H7 (cell line): ENCODE measurements around the gene EID2. TPM values are rescaled to one million over a fixed set of nuclear protein-coding genes. Genes with fewer than 3 reads are reported as not detected.

Experiments
- DNase-seq: peaks from one replicate; pipeline ENCODE4 v3.0.0; 2012
- H3K27me3 ChIP-seq: 2 replicates; pipeline ENCODE4 v1.6.0; 2011; ENCODE audit warnings: mild to moderate bottlenecking, low read length; ENCODE audit not compliant: control insufficient read depth, insufficient read depth
- H3K36me3 ChIP-seq: replicated peaks from 2 replicates; pipeline ENCODE4 v1.5.1; 2011; ENCODE audit warnings: low read length; ENCODE audit not compliant: control insufficient read depth, insufficient read depth
- H3K4me3 ChIP-seq: 2 replicates; pipeline ENCODE4 v1.5.1; 2011; ENCODE audit warnings: low read depth, mild to moderate bottlenecking, control low read depth, low read length, moderate library complexity; ENCODE audit not compliant: insufficient read depth
- total RNA-seq: library from RNA; depleted of rRNA; stranded (reverse); fragments of >200 nt; shearing (Covaris generic); gene quantifications from 2 replicates; pipeline ENCODE4 v1.2.3, GENCODE V29; 2014

EID2 gene
- total RNA-seq, 1 experiment from 2014 or later = 18.4 TPM

- H3K4me3 ChIP-seq = no peak overlapping the region
- no peaks in the 10 kb centered on the region for H3K36me3 ChIP-seq
- no peaks in the 10 kb centered on the region; the same call in 1 of the 2 replicates for H3K27me3 ChIP-seq
- no peak for DNase-seq
These were observed 10.2 kb upstream of the EID2 start for GRCh38 chr19:39550197-39550596.

GRCh38 chr19:39546599-39546998, 6.6 kb upstream of the EID2 start:
- Histone ChIP-seq H3K36me3 (no peaks in the 10 kb centered on the region), H3K4me3 (no peak overlapping the region), H3K27me3 (no peaks in the 10 kb centered on the region)
- no peak for DNase-seq

- Histone ChIP-seq H3K36me3 (no peaks in the 10 kb centered on the region), H3K27me3 (no peaks in the 10 kb centered on the region), H3K4me3 (no peak overlapping the region)
- DNase-seq = no peak
These were observed 5.0 kb upstream of the EID2 start for GRCh38 chr19:39544911-39545310.

- H3K36me3 ChIP-seq = no peaks in the 10 kb centered on the region
- DNase-seq = no peak
- H3K27me3 ChIP-seq = no peaks in the 10 kb centered on the region
- no peak overlapping the region for H3K4me3 ChIP-seq
These were observed 4.4 kb upstream of the EID2 start for GRCh38 chr19:39544226-39544903.

GRCh38 chr19:39543477-39543857, 3.5 kb upstream of the EID2 start:
- no peak for DNase-seq
- Histone ChIP-seq H3K27me3 (no peaks in the 10 kb centered on the region), H3K4me3 (no peak overlapping the region), H3K36me3 (no peaks in the 10 kb centered on the region)

GRCh38 chr19:39542206-39542605, 2.2 kb upstream of the EID2 start:
- Histone ChIP-seq H3K4me3 (no peak overlapping the region), H3K36me3 (no peaks in the 10 kb centered on the region), H3K27me3 (no peaks in the 10 kb centered on the region)
- DNase-seq = peak; percentile 32

- no peaks in the 10 kb centered on the region for H3K27me3 ChIP-seq
- DNase-seq = no peak
- H3K36me3 ChIP-seq = no peaks in the 10 kb centered on the region
- H3K4me3 ChIP-seq = no peak overlapping the region; the same call in 1 of the 2 replicates
These were observed 342 bp upstream of the EID2 start for GRCh38 chr19:39540333-39540673.

GRCh38 chr19:39539165-39539517, 820 bp downstream of the EID2 start:
- Histone ChIP-seq H3K4me3 (peak overlapping the region; percentile 88), H3K36me3 (no peaks in the 10 kb centered on the region), H3K27me3 (no peaks in the 10 kb centered on the region)
- DNase-seq = peak; percentile 60

- no peaks in the 10 kb centered on the region for H3K36me3 ChIP-seq
- H3K27me3 ChIP-seq = no peaks in the 10 kb centered on the region
- DNase-seq = no peak
- H3K4me3 ChIP-seq = no peak overlapping the region
These were observed 6.2 kb downstream of the EID2 start for GRCh38 chr19:39533791-39534190.

- no peak for DNase-seq
- Histone ChIP-seq H3K4me3 (no peak overlapping the region), H3K36me3 (no peaks in the 10 kb centered on the region), H3K27me3 (no peaks in the 10 kb centered on the region)
These were observed 6.9 kb downstream of the EID2 start for GRCh38 chr19:39533003-39533512.

- Histone ChIP-seq H3K4me3 (peak within 1 kb of the TSS; percentile 91), H3K36me3 (no peaks in the 10 kb centered on the region), H3K27me3 (no peaks in the 10 kb centered on the region)
- DNase-seq = peak; percentile 95
These were observed 7.5 kb downstream of the EID2 start, which contains the start of gene EID2B for GRCh38 chr19:39532233-39533002. Gene EID2B (minus strand): TSS chr19:39532852. CDS start chr19:39532802, 50 bp downstream.

- no peak for DNase-seq
- no peaks in the 10 kb centered on the region for H3K36me3 ChIP-seq
- H3K4me3 ChIP-seq = peak overlapping the region; percentile 91
- no peaks in the 10 kb centered on the region for H3K27me3 ChIP-seq
These were observed 8.1 kb downstream of the EID2 start for GRCh38 chr19:39531834-39532232.

GRCh38 chr19:39525205-39525604, 14.8 kb downstream of the EID2 start:
- no peak for DNase-seq
- Histone ChIP-seq H3K27me3 (no peaks in the 10 kb centered on the region), H3K4me3 (no peak overlapping the region), H3K36me3 (peaks cover 4% of the 10 kb centered on the region)

- H3K4me3 ChIP-seq = no peak overlapping the region
- DNase-seq = no peak
- no peaks in the 10 kb centered on the region for H3K27me3 ChIP-seq
- peaks cover 4% of the 10 kb centered on the region for H3K36me3 ChIP-seq
These were observed 15.5 kb downstream of the EID2 start for GRCh38 chr19:39524495-39524894.
